HAP-1 (cell line): ENCODE results near the gene BTG4.
A peak's percentile ranks its signal among the peaks of the same experiment; 100 is the strongest.

ENCODE experiments used
- DNase-seq, 2 experiments: peaks; one replicate each; pipeline ENCODE4 v3.0.0-alpha.2; 2016 to 2020; ENCODE audit warnings: low spot score in 2 of 2
- H3K27me3 ChIP-seq: fragments of 250-450 bp; sonication (Bioruptor Pico); 2 replicates; pipeline ENCODE4 v1.5.1; 2020; ENCODE audit warnings: low read depth, mild to moderate bottlenecking, moderate library complexity
- H3K36me3 ChIP-seq: fragments of 250-450 bp; sonication (Bioruptor Pico); replicated peaks from 2 replicates; pipeline ENCODE4 v1.5.1; 2020; ENCODE audit warnings: mild to moderate bottlenecking
- H3K4me1 ChIP-seq: fragments of 250-450 bp; sonication (Bioruptor Pico); 2 replicates; pipeline ENCODE4 v1.5.1; 2020; ENCODE audit warnings: mild to moderate bottlenecking
- H3K4me3 ChIP-seq: fragments of 250-450 bp; sonication (Bioruptor Pico); 2 replicates; pipeline ENCODE4 v1.5.1; 2020; ENCODE audit warnings: mild to moderate bottlenecking, moderate library complexity
- H3K9me3 ChIP-seq: fragments of 250-450 bp; sonication (Bioruptor Pico); 2 replicates; pipeline ENCODE4 v1.5.1; 2020; ENCODE audit warnings: mild to moderate bottlenecking, moderate library complexity
- in situ Hi-C: fragments of 300-500 bp; cut with MboI; formaldehyde crosslinking; loops from 3 replicates; pipeline ENCODE4 v1.14.3; 2020; ENCODE audit warnings: low sequenced_read_pairs, inconsistent platforms, mixed read lengths

The BTG4 gene

DNA sequence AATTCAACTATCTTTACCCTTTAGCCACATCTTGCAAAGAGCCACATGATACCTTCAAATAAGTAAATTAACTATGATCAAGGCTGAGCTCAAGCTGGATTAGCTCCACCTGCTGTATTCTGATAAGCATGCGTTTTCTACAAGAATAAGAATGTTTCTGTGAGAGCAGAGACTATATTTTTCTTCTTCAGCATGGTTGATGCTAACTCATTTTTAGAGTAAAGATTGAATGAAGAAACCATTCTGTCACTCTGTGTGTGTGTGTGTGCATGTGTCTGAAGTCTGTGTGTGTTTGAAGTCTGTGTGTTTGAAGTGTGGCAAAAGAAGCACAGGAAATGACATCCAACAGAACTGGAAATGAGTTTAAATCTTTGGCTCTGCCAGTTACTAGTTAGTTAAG is 16.4 kb upstream of the BTG4 start:
- H3K9me3 ChIP-seq: no peaks in the 10 kb centered on the region
- no peak overlapping the region for H3K4me3 ChIP-seq
- H3K4me1 ChIP-seq: peaks cover 2% of the 10 kb centered on the region; the same call in 1 of the 2 replicates
- DNase-seq: no peak
- in situ Hi-C loops: no loop called here
- no peaks in the 10 kb centered on the region for H3K36me3 ChIP-seq
- peaks cover 5% of the 10 kb centered on the region; the same call in 1 of the 2 replicates for H3K27me3 ChIP-seq

GRCh38 chr11:111527279-111527678 is 15.1 kb upstream of the BTG4 start:
- Histone ChIP-seq H3K9me3 (no peaks in the 10 kb centered on the region), H3K36me3 (no peaks in the 10 kb centered on the region), H3K4me3 (no peak overlapping the region), H3K4me1 (peaks cover 2% of the 10 kb centered on the region; the same call in 1 of the 2 replicates), H3K27me3 (peaks cover 9% of the 10 kb centered on the region)
- DNase-seq: no peak
- in situ Hi-C loops: no loop called here

DNA sequence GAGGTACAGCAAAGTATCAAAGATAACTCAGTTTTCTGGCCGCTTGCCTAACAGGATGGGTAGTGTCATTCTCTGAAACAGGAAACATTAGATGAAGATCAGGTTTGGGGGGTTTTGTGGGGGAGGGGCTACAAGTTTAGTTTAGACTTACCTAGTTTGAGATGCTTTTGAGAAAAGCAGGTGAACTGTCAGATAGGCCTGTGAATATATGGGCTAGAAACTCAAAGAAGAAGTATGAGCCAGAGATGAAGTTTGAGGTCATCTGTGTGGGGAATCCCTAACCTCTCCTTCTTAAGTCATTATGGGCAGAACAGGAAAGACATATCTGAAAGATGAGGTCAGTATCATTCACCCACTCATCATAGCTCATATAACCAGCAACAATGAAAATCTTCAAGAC is 14.3 kb upstream of the BTG4 start:
- Histone ChIP-seq H3K4me1 (peaks cover 2% of the 10 kb centered on the region; the same call in 1 of the 2 replicates), H3K27me3 (peaks cover 13% of the 10 kb centered on the region), H3K4me3 (no peak overlapping the region), H3K36me3 (no peaks in the 10 kb centered on the region), H3K9me3 (no peaks in the 10 kb centered on the region)
- in situ Hi-C loops: no loop called here
- no peak for DNase-seq

GRCh38 chr11:111525456-111525855 is 13.3 kb upstream of the BTG4 start:
- Histone ChIP-seq H3K9me3 (no peaks in the 10 kb centered on the region), H3K27me3 (peaks cover 21% of the 10 kb centered on the region), H3K36me3 (no peaks in the 10 kb centered on the region), H3K4me1 (no peaks in the 10 kb centered on the region), H3K4me3 (no peak overlapping the region)
- in situ Hi-C loops: no loop called here
- no peak for DNase-seq

DNA sequence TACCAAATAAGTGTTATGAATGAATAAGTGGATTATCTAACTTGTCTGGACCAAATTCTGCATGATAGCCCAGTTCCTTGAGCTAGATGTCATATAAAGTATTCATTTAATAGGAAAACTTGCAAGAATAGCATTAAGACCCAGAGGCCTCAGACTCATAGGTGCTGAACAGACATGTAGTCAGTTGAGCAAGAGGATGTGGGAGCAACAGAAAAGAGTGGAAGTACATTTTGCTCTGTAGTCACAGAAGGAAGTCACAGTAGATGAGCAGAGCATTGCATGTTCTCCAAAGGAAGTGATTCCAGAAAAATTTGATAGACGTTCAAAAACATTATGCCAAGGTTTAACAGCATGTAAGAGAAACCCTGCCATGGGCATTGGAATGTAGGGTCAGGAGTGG is 11.9 kb upstream of the BTG4 start:
- no peaks in the 10 kb centered on the region for H3K36me3 ChIP-seq
- no peak overlapping the region for H3K4me3 ChIP-seq
- peaks cover 21% of the 10 kb centered on the region for H3K27me3 ChIP-seq
- H3K9me3 ChIP-seq: no peaks in the 10 kb centered on the region
- DNase-seq: no peak
- no peaks in the 10 kb centered on the region for H3K4me1 ChIP-seq
- in situ Hi-C loops: no loop called here

DNA sequence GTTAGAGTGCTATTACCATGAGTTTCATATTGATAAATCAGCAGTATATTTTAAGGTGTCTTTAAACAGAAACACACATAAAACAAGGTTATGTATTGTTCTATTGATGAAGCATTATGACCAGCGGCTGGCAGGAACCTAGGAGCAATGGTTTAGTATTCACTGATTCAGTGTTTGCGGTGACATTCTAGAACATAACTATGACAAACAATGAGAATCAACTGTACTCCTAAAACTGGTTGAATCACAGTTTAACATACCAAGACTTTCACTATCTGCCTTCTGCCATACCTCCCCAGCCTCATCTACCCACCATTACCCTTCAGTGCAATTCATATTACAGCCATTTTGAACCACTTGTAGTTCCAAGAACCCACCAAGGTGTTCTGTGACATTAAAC is 11.2 kb upstream of the BTG4 start:
- Histone ChIP-seq H3K27me3 (peaks cover 21% of the 10 kb centered on the region), H3K9me3 (no peaks in the 10 kb centered on the region), H3K4me3 (no peak overlapping the region), H3K4me1 (no peaks in the 10 kb centered on the region), H3K36me3 (no peaks in the 10 kb centered on the region)
- DNase-seq: no peak
- in situ Hi-C loops: no loop called here

- DNase-seq: no peak
- H3K4me1 ChIP-seq: no peaks in the 10 kb centered on the region
- H3K9me3 ChIP-seq: no peaks in the 10 kb centered on the region
- H3K27me3 ChIP-seq: peaks cover 21% of the 10 kb centered on the region
- H3K36me3 ChIP-seq: no peaks in the 10 kb centered on the region
- in situ Hi-C loops: no loop called here
- H3K4me3 ChIP-seq: no peak overlapping the region
These were observed 10.2 kb upstream of the BTG4 start for GRCh38 chr11:111522426-111522825.

- Histone ChIP-seq H3K9me3 (no peaks in the 10 kb centered on the region), H3K4me3 (no peak overlapping the region), H3K36me3 (no peaks in the 10 kb centered on the region), H3K27me3 (peaks cover 21% of the 10 kb centered on the region), H3K4me1 (no peaks in the 10 kb centered on the region)
- DNase-seq: no peak
- in situ Hi-C loops: no loop called here
These were observed 8.9 kb upstream of the BTG4 start for GRCh38 chr11:111521135-111521534.

DNA sequence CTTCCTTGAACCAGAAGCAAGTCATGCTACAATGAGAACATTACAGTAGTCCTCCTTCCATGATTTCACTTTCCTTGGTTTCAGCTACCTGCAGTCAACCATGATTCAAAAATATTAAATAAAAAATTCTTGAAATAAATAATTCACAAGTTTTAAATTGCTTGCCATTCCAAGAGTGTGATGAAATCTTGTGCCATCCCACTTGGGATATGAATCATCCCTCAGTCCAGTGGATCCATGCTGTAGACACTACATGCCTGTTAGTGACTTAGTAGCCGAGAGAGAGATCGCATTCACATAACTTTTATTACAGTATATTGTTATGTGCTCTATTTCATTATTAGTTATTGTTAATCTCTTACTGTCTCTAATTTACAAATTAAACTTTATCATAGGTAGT is 8.4 kb upstream of the BTG4 start:
- DNase-seq: no peak
- no peaks in the 10 kb centered on the region for H3K9me3 ChIP-seq
- in situ Hi-C loops: no loop called here
- H3K4me1 ChIP-seq: no peaks in the 10 kb centered on the region
- H3K27me3 ChIP-seq: peaks cover 21% of the 10 kb centered on the region
- H3K36me3 ChIP-seq: no peaks in the 10 kb centered on the region
- H3K4me3 ChIP-seq: no peak overlapping the region

DNA sequence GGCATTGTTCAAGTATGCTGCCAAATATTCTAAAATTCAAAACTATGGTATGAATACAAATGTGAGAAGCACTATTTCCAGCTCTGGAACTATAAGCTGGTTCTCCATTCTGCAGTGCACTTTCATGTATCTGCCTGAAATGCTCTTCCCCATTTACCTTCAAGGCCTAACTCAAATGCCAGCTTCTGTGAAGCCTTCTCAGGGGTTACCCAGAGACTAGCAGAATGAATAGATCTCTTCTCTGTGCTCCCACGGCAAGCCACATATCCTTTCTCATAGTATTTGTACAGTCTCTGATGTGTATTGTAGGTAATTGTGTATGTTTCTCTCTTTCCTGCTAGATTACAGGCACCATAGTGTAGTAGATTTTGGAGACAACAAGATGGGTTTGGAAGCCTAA is 6.5 kb upstream of the BTG4 start:
- Histone ChIP-seq H3K36me3 (no peaks in the 10 kb centered on the region), H3K9me3 (no peaks in the 10 kb centered on the region), H3K27me3 (peaks cover 16% of the 10 kb centered on the region), H3K4me3 (no peak overlapping the region), H3K4me1 (no peaks in the 10 kb centered on the region)
- DNase-seq: no peak
- in situ Hi-C loops: no loop called here

- Histone ChIP-seq H3K27me3 (peaks cover 3% of the 10 kb centered on the region; the same call in 1 of the 2 replicates), H3K36me3 (no peaks in the 10 kb centered on the region), H3K4me1 (peaks cover 11% of the 10 kb centered on the region), H3K4me3 (no peak overlapping the region), H3K9me3 (no peaks in the 10 kb centered on the region)
- in situ Hi-C loops: no loop called here
- DNase-seq: no peak
These were observed 3.4 kb upstream of the BTG4 start for GRCh38 chr11:111515591-111515990.

DNA sequence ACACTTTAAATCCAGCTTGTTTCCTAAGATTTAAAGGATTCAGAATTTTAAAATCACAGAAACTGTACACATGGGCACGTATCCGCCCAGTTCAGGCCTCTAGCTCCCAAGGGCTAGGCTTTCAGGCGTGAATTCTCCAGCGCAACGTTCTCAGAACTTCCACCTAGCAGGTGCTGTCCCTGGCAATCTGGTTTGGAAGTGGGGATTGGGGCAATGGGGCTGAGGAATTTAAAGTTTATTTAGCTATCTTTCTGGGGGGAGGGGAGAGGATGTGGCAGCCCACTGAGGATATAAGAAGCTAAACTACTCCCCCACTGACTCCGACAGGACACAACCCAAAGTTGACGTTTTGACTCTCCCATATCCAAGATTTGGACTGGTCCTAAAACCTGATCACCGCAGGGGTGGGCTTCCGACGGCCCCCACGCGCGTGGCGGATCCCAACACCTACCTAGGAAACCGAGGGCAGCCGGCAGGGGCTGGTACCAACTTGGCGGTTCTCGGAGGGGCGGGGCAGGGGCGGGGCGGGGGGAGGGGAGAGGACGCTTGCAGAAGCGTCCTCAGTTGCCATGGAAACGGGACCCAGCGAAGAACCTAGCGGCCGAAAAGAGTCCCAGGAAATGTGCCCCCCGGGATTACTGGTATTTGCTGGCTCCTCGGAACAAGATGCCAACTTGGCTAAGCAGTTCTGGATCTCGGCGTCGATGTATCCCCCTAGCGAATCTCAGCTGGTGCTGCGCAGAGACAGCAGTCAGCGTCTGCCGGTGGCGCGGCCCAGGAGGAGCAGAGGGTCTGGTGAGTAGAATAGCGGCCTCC is 2.2 kb upstream of the BTG4 start, which contains the start of gene HOATZ:
Gene HOATZ, plus strand, starts transcription at position 563 of the 816 bp plus-strand sequence. Its CDS starts 7 bp downstream, at position 570.
- Histone ChIP-seq H3K9me3 (no peaks in the 10 kb centered on the region), H3K4me1 (peaks cover 11% of the 10 kb centered on the region), H3K4me3 (no peak within 1 kb of the TSS), H3K36me3 (no peaks in the 10 kb centered on the region), H3K27me3 (peaks cover 3% of the 10 kb centered on the region; the same call in 1 of the 2 replicates)
- in situ Hi-C loops: no loop called here
- peak in 1 of 2 experiments; percentile 59 for DNase-seq

DNA sequence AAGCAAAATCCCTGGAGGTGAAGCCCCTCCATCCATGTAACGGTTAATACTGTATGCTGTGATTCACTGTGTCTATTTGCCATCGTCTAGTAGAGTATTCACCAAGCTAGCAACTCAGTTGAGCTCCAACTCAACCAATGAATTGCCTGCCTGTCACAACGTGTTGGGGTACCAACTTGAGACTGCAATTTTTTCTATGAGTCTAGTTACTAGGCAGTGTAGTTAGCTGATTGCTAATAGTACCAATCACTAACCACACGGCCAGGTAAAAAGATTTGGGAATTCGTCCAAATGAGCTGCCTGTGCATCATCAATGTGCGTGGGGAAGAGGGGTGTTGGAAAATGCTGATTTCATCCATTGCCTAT is 1.0 kb upstream of the BTG4 start:
- Histone ChIP-seq H3K27me3 (peaks cover 3% of the 10 kb centered on the region; the same call in 1 of the 2 replicates), H3K4me3 (no peak overlapping the region), H3K36me3 (no peaks in the 10 kb centered on the region), H3K9me3 (no peaks in the 10 kb centered on the region), H3K4me1 (peaks cover 11% of the 10 kb centered on the region)
- in situ Hi-C loops: no loop called here
- DNase-seq: no peak

DNA sequence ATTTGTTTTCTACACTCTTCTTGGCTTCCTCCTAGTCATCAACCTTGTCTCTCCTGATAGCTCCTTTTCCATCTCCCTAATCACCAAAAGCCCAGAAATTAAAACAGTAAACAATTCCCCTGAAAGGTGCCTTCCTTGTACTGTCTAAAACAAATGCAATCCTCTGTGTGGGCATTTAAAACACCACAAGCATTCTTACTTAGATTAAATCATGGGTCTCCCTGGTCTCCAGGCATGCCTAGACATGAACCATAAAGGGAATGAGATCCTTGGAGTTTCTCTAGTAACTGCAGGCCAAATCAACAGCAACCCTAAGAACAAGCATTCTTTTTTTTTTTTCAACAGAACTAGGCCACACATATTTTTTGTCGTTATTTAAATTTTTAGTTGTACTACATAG is 1.9 kb downstream of the BTG4 start:
- DNase-seq: no peak
- H3K9me3 ChIP-seq: no peaks in the 10 kb centered on the region
- no peaks in the 10 kb centered on the region for H3K36me3 ChIP-seq
- H3K4me1 ChIP-seq: peaks cover 11% of the 10 kb centered on the region
- in situ Hi-C loops: no loop called here
- H3K4me3 ChIP-seq: no peak overlapping the region
- H3K27me3 ChIP-seq: peaks cover 7% of the 10 kb centered on the region; the same call in 1 of the 2 replicates
